ENCODE data around the gene NTSR1. TPM values are rescaled to one million over a fixed set of nuclear protein-coding genes. Genes with fewer than 3 reads are reported as not detected.

Gene NTSR1
- total and polyA plus RNA-seq, 2 of the 13 experiments (the other 11 are each of a cell fraction or from before 2014, with no cell fraction given) = 0.09 to 0.12 TPM

GRCh38 chr20:62764156-62764935 lies 55.7 kb downstream of the NTSR1 start:
- ATAC-seq (no peak), DNase-seq (ENCODE audit: low spot score) (no peak), FAIRE-seq (no peak)
- H3K27me3 ChIP-seq (ENCODE audit: control insufficient read depth in 1 of 2, insufficient read depth in 2 of 2, low read length in 2 of 2) = peaks cover 42 to 92% of the 10 kb centered on the region in 2 experiments
- no peak overlapping the region for H3K4me2 ChIP-seq (ENCODE audit: low read depth, low read length)
- CTCF ChIA-PET (ENCODE audit: low intra/inter-chr PET ratio, low total read pairs) = no interaction called here
- peaks cover 1% of the 10 kb centered on the region; the same call in 1 of the 2 replicates for H4K20me1 ChIP-seq (ENCODE audit: insufficient read depth, low read length)
- H3K36me3 ChIP-seq (replicated peaks in 1 of 2; ENCODE audit: control insufficient read depth in 1 of 2, insufficient read depth in 2 of 2, low read length in 2 of 2) = no peaks in the 10 kb centered on the region
- intact Hi-C loops (cut with micrococcal nuclease; ENCODE audit: unreplicated experiment) = no loop called here
- POLR2A ChIA-PET = no interaction called here
- in situ Hi-C loops (cut with HindIII; ENCODE audit: extremely low pct_ligation_motif_present, low pct_unique_long_range_greater_than_20kb) = no loop called here
- H3K9ac ChIP-seq (ENCODE audit: insufficient read depth, low read depth, low read length) = no peak overlapping the region
- H3K27ac ChIP-seq (ENCODE audit: extremely low read length, insufficient read depth, low read length) = no peak overlapping the region
- no TSS peak for BruUV-seq (replicated peaks)
- H3K4me1 ChIP-seq (ENCODE audit: insufficient read depth, low read length) = no peaks in the 10 kb centered on the region
- no peak overlapping the region for H2AFZ ChIP-seq (ENCODE audit: low read length)
- WGBS (ENCODE audit: low lambda C conversion rate) = 31% methylated on average over 14 of the region's 26 CpGs
- H3K79me2 ChIP-seq (ENCODE audit: insufficient read depth, low read length) = no peaks in the 10 kb centered on the region
- no peaks in the 10 kb centered on the region for H3K9me3 ChIP-seq (ENCODE audit: low read length)
- no peak overlapping the region for H3K4me3 ChIP-seq (replicated peaks in 1 of 3; ENCODE audit: insufficient read depth in 1 of 3, low read depth in 2 of 3, low read length in 3 of 3)
- TF ChIP-seq ZNF629 (CRISPR knock-in tag; conservative IDR thresholded peaks at IDR 0.05) (no peak), SP140L (CRISPR knock-in tag; IDR thresholded peaks at IDR 0.05; ENCODE audit: borderline replicate concordance) (no peak), REST (IDR thresholded peaks at IDR 0.05; ENCODE audit: borderline replicate concordance in 1 of 2, low read depth in 1 of 2, low read length in 2 of 2) (no peak), TEAD3 (CRISPR knock-in tag; optimal IDR thresholded peaks at IDR 0.05; ENCODE audit: borderline replicate concordance) (no peak), ZNF329 (CRISPR knock-in tag; IDR thresholded peaks at IDR 0.05; ENCODE audit: low read depth) (no peak), SMAD1 (CRISPR knock-in tag; IDR thresholded peaks at IDR 0.05; ENCODE audit: borderline replicate concordance, low read depth) (no peak), ZNF790 (CRISPR knock-in tag; IDR thresholded peaks at IDR 0.05; ENCODE audit: borderline replicate concordance) (no peak), ZBTB46 (CRISPR knock-in tag; IDR thresholded peaks at IDR 0.05; ENCODE audit: borderline replicate concordance) (no peak), ZNF598 (CRISPR knock-in tag; IDR thresholded peaks at IDR 0.05; ENCODE audit: borderline replicate concordance) (no peak), ZBTB44 (CRISPR knock-in tag; IDR thresholded peaks at IDR 0.05) (no peak), ZFP1 (CRISPR knock-in tag; IDR thresholded peaks at IDR 0.05) (no peak), ZKSCAN5 (CRISPR knock-in tag; IDR thresholded peaks at IDR 0.05) (no peak), TFDP2 (CRISPR knock-in tag; IDR thresholded peaks at IDR 0.05) (no peak), ZNF703 (CRISPR knock-in tag; IDR thresholded peaks at IDR 0.05; ENCODE audit: borderline replicate concordance) (no peak), CENPT (CRISPR knock-in tag; IDR thresholded peaks at IDR 0.05; ENCODE audit: low read depth) (no peak), ZIK1 (CRISPR knock-in tag; IDR thresholded peaks at IDR 0.05; ENCODE audit: borderline replicate concordance, low read depth) (no peak)
